Mesenchymal stem cell (in vitro differentiated cells and primary cell): ENCODE results near the gene IDI1.

Source experiments
- DNase-seq: peaks from one replicate; pipeline ENCODE4 v3.0.0-alpha.2; 2013
- H2AFZ ChIP-seq: one replicate; pipeline ENCODE4 v1.6.1; 2013; ENCODE audit warnings: low read depth, mild to moderate bottlenecking, control low read depth, inconsistent platforms, low read length, moderate library complexity
- H2AK5ac ChIP-seq: 2 replicates; pipeline ENCODE4 v1.6.1; 2013; ENCODE audit warnings: low read length, moderate library complexity, mild to moderate bottlenecking, inconsistent platforms; ENCODE audit not compliant: severe bottlenecking
- H2BK120ac ChIP-seq: one replicate; pipeline ENCODE4 v1.6.1; 2013; ENCODE audit warnings: low read depth, mild to moderate bottlenecking, inconsistent platforms, low read length, moderate library complexity
- H2BK12ac ChIP-seq, 2 experiments: one replicate each; pipeline ENCODE4 v1.6.1; 2013; ENCODE audit warnings: inconsistent platforms in 2 of 2, low read length in 2 of 2, mild to moderate bottlenecking in 2 of 2, moderate library complexity in 2 of 2, control low read depth in 1 of 2
- H2BK15ac ChIP-seq: one replicate; pipeline ENCODE4 v1.6.1; 2013; ENCODE audit warnings: mild to moderate bottlenecking, low read depth, inconsistent platforms; ENCODE audit not compliant: poor library complexity, severe bottlenecking
- H2BK5ac ChIP-seq: 2 replicates; pipeline ENCODE4 v1.6.1; 2013; ENCODE audit warnings: low read depth, mild to moderate bottlenecking, low read length, control low read depth, inconsistent platforms; ENCODE audit not compliant: poor library complexity, severe bottlenecking
- H3K14ac ChIP-seq, 2 experiments: one replicate each; pipeline ENCODE4 v1.6.1; 2013; ENCODE audit warnings: inconsistent platforms in 2 of 2, low read length in 2 of 2, control low read depth in 1 of 2, mild to moderate bottlenecking in 1 of 2, moderate library complexity in 1 of 2
- H3K18ac ChIP-seq, 2 experiments: one replicate each; pipeline ENCODE4 v1.6.1; 2013; ENCODE audit warnings: inconsistent platforms in 2 of 2, low read length in 2 of 2, control low read depth in 1 of 2, low read depth in 1 of 2, mild to moderate bottlenecking in 1 of 2
- H3K23ac ChIP-seq, 2 experiments: one replicate each; pipeline ENCODE4 v1.6.1; 2013; ENCODE audit warnings: inconsistent platforms in 2 of 2, low read length in 2 of 2, mild to moderate bottlenecking in 2 of 2, moderate library complexity in 2 of 2, control low read depth in 1 of 2
- H3K27ac ChIP-seq: 2 replicates; pipeline ENCODE4 v1.5.1; 2013; ENCODE audit warnings: mild to moderate bottlenecking, moderate library complexity, low read length, control low read depth, inconsistent platforms; ENCODE audit not compliant: poor library complexity, severe bottlenecking
- H3K27me3 ChIP-seq, 2 experiments: 2 replicates each; pipeline versions ENCODE4 v1.6.1 to v1.7.0; 2013; ENCODE audit warnings: low read length in 2 of 2, mild to moderate bottlenecking in 2 of 2, moderate library complexity in 2 of 2, control low read depth in 1 of 2, inconsistent platforms in 1 of 2; ENCODE audit not compliant: control insufficient read depth in 1 of 2, insufficient read depth in 1 of 2
- H3K36me3 ChIP-seq, 2 experiments: 2 replicates each; pipeline versions ENCODE4 v1.6.1 to v1.7.0; 2013; ENCODE audit warnings: low read length in 2 of 2, control low read depth in 1 of 2, inconsistent platforms in 1 of 2, low read depth in 1 of 2, mild to moderate bottlenecking in 1 of 2; ENCODE audit not compliant: insufficient read depth in 2 of 2, control insufficient read depth in 1 of 2
- H3K4ac ChIP-seq, 2 experiments: one replicate each; pipeline ENCODE4 v1.6.1; 2013; ENCODE audit warnings: inconsistent platforms in 2 of 2, low read length in 2 of 2, mild to moderate bottlenecking in 2 of 2, moderate library complexity in 2 of 2, control low read depth in 1 of 2, low read depth in 1 of 2
- H3K4me1 ChIP-seq: 2 replicates; pipeline ENCODE4 v1.6.1; 2013; ENCODE audit warnings: low read depth, low read length, control low read depth; ENCODE audit not compliant: control insufficient read depth, insufficient read depth
- H3K4me2 ChIP-seq: 2 replicates; pipeline ENCODE4 v1.6.1; 2013; ENCODE audit warnings: low read length, mild to moderate bottlenecking, inconsistent platforms; ENCODE audit not compliant: poor library complexity, severe bottlenecking
- H3K4me3 ChIP-seq, 2 experiments: 2 replicates each; pipeline versions ENCODE4 v1.5.1 to v1.7.0; 2013; ENCODE audit warnings: low read length in 2 of 2, mild to moderate bottlenecking in 2 of 2, control low read depth in 1 of 2, low read depth in 1 of 2; ENCODE audit not compliant: insufficient read depth in 1 of 2
- H3K79me1 ChIP-seq: replicated peaks from 2 replicates; pipeline ENCODE4 v1.6.1; 2013; ENCODE audit warnings: mild to moderate bottlenecking, control low read depth, low read length, inconsistent platforms; ENCODE audit not compliant: poor library complexity, severe bottlenecking
- H3K9ac ChIP-seq: 2 replicates; pipeline ENCODE4 v1.7.0; 2013; ENCODE audit warnings: mild to moderate bottlenecking, low read length, moderate library complexity
- H3K9me3 ChIP-seq: 2 replicates; pipeline ENCODE4 v1.7.0; 2013; ENCODE audit warnings: mild to moderate bottlenecking, low read length; ENCODE audit not compliant: control insufficient read depth
- H4K8ac ChIP-seq: one replicate; pipeline ENCODE4 v1.6.1; 2013; ENCODE audit warnings: inconsistent platforms, mild to moderate bottlenecking, low read length, moderate library complexity
- H4K91ac ChIP-seq: one replicate; pipeline ENCODE4 v1.6.1; 2013; ENCODE audit warnings: mild to moderate bottlenecking, low read length, inconsistent platforms
- WGBS: methylation state at CpG from one replicate; pipeline ENCODE4 v1.1.7; 2013; ENCODE audit warnings: mixed read lengths; 5-methylcytosine and 5-hydroxymethylcytosine counted together

IDI1 gene

DNA sequence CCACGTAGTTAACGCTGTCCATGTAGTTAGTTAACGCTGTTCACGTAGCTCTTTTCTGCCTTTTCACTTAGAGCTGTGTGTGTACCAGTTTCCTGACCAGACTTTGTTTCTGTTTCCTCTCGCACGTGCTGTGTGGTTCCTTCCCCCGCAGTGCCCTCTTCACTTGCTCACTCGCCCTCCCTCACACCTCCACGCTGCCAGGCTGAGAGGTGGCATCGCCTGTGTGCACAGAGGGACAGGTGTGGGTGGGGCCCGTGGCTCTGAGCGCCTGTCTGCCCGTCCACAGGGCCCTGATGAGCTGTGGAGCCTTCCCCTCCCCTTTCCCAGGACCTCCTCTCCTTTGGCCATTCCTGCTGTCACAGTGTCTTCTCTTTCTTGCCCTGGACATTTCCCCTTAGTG, 37.9 kb upstream of the IDI1 start:
- no peak overlapping the region for H3K4me3 ChIP-seq
- H3K18ac ChIP-seq: no peak overlapping the region
- peaks cover 64 to 97% of the 10 kb centered on the region in 2 experiments for H3K36me3 ChIP-seq
- H3K23ac ChIP-seq: no peak overlapping the region
- no peak overlapping the region for H2AFZ ChIP-seq
- H3K79me1 ChIP-seq: peaks cover 40% of the 10 kb centered on the region
- H3K14ac ChIP-seq: no peak overlapping the region
- H2BK120ac ChIP-seq: no peak overlapping the region
- H4K91ac ChIP-seq: no peak overlapping the region
- H2BK12ac ChIP-seq: no peak overlapping the region
- H4K8ac ChIP-seq: no peak overlapping the region
- H3K4me2 ChIP-seq: no peak overlapping the region
- no peak overlapping the region for H2BK15ac ChIP-seq
- H2AK5ac ChIP-seq: no peak overlapping the region
- no peak overlapping the region for H3K9ac ChIP-seq
- DNase-seq: no peak
- no peaks in the 10 kb centered on the region for H3K27me3 ChIP-seq
- peaks cover 2% of the 10 kb centered on the region for H3K4me1 ChIP-seq
- H3K27ac ChIP-seq: no peak overlapping the region
- no peak overlapping the region for H2BK5ac ChIP-seq
- WGBS: 95% methylated on average over 13 of the region's 13 CpGs
- H3K9me3 ChIP-seq: no peaks in the 10 kb centered on the region
- no peak overlapping the region for H3K4ac ChIP-seq

DNA sequence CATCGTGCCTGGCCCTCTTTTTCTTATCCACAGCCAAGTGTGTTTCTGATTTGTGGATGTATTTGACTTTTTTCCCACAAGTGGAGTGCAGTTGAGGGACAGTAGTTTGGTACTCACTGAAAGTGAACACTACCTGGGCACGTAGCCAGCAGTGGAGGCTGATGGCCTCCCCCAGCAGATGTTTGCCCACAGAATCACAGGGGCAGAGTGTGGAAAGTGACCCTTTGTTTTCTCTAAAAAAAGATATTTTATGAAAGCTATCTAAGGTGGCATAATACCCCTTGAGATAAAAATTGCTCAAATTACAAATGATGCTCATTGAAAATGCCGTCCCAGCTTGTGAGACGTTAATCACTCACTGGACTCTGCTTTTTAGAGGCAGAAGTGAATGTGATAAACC, 36.3 kb upstream of the IDI1 start:
- Histone ChIP-seq H3K27me3 (no peaks in the 10 kb centered on the region), H3K79me1 (peaks cover 30% of the 10 kb centered on the region), H4K91ac (no peak overlapping the region), H3K27ac (no peak overlapping the region), H3K23ac (no peak overlapping the region), H2BK120ac (no peak overlapping the region), H3K4me1 (peaks cover 2% of the 10 kb centered on the region), H3K14ac (no peak overlapping the region), H2BK5ac (no peak overlapping the region), H3K4me3 (no peak overlapping the region), H2AFZ (no peak overlapping the region), H3K9ac (no peak overlapping the region), H3K9me3 (no peaks in the 10 kb centered on the region), H2AK5ac (no peak overlapping the region), H2BK15ac (no peak overlapping the region), H3K18ac (no peak overlapping the region), H3K36me3 (peaks cover 57 to 98% of the 10 kb centered on the region in 2 experiments), H2BK12ac (no peak overlapping the region), H3K4ac (no peak overlapping the region), H4K8ac (no peak overlapping the region), H3K4me2 (no peak overlapping the region)
- no peak for DNase-seq
- over 99% methylated on average over 4 of the region's 4 CpGs for WGBS

DNA sequence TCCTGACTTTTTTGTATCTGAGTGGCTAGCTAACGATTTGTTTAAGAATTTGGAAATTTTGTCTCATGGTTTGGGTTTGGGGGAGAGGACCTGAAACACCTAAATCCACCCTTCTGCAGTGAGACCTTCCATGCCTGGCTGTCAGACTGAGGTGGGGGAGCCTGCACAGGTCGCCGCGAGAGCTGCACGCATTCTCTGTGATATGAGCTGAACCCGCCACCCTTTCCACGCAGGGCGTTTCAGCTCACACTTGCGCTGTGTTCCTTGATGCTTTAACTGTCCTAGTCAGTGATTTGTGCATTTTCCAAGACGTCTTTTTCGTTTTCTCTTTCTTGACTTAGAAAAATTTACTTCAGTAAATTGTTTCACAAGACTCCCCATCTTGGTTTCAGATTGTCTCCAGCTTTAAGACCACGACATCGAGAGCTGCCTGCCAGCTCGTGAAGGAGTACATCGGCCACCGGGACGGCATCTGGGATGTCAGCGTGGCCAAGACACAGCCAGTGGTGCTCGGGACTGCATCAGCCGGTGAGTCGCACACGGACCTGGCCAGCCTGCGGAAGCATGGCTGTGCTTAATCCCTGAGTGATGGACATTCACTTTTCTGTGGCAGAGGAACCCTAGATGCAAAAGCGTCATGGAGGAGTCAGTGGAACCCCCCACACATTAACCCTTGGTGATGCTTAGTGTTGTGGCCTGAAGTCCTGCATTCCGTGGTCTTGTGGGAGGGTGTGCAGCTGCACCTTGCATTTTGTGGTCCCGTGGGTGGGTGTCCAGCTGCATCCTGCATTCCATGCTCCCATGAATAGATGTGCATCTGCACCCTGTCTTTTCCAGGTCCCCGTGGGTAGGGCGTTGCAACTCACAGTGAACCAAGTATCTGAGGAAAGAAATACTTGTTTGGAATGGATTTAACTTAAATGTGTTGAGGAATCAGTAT, 35.4 kb upstream of the IDI1 start:
- Histone ChIP-seq H4K8ac (no peak overlapping the region), H3K79me1 (peaks cover 27% of the 10 kb centered on the region), H2AFZ (no peak overlapping the region), H3K14ac (no peak overlapping the region), H3K9me3 (no peaks in the 10 kb centered on the region), H3K4me1 (peaks cover 2% of the 10 kb centered on the region), H3K4me3 (no peak overlapping the region), H3K4ac (no peak overlapping the region), H3K36me3 (peaks cover 55 to 98% of the 10 kb centered on the region in 2 experiments), H2BK5ac (no peak overlapping the region), H2BK12ac (no peak overlapping the region), H3K27me3 (no peaks in the 10 kb centered on the region), H3K4me2 (no peak overlapping the region), H2BK120ac (no peak overlapping the region), H3K27ac (no peak overlapping the region), H3K23ac (no peak overlapping the region), H2BK15ac (no peak overlapping the region), H3K18ac (no peak overlapping the region), H4K91ac (no peak overlapping the region), H2AK5ac (no peak overlapping the region), H3K9ac (no peak overlapping the region)
- DNase-seq: no peak
- WGBS: 97% methylated on average over 28 of the region's 28 CpGs

DNA sequence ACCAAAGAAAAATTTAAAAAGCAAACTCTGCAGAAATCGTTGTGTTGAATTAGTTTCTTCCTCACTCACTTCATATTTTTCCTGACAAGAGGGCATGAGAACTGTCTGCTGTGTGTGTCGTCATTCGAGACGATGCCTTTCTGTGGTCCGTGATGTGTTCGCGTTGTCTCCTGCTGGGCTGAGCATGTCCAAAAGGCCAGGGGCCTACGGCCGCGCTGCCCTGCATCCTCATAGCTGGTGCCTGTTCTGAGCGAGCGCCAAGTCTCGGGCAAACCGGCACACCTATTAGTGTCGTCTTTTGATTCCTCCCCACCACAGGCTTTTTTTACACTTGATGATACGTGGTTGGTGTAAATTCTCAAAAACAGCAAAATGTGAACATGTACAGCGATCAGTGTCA, 34.7 kb upstream of the IDI1 start:
- H4K91ac ChIP-seq: no peak overlapping the region
- peaks cover 2% of the 10 kb centered on the region for H3K4me1 ChIP-seq
- H2AK5ac ChIP-seq: no peak overlapping the region
- H3K9me3 ChIP-seq: no peaks in the 10 kb centered on the region
- no peak overlapping the region for H3K4ac ChIP-seq
- no peak overlapping the region for H3K18ac ChIP-seq
- no peak overlapping the region for H2BK15ac ChIP-seq
- H3K4me2 ChIP-seq: no peak overlapping the region
- no peak overlapping the region for H3K27ac ChIP-seq
- H3K79me1 ChIP-seq: peaks cover 21% of the 10 kb centered on the region
- 98% methylated on average over 17 of the region's 17 CpGs for WGBS
- H3K4me3 ChIP-seq: no peak overlapping the region
- H2BK120ac ChIP-seq: no peak overlapping the region
- H3K36me3 ChIP-seq: peaks cover 49 to 96% of the 10 kb centered on the region in 2 experiments
- H3K9ac ChIP-seq: no peak overlapping the region
- no peak overlapping the region for H2BK12ac ChIP-seq
- DNase-seq: no peak
- H3K23ac ChIP-seq: no peak overlapping the region
- no peak overlapping the region for H2AFZ ChIP-seq
- no peak overlapping the region for H4K8ac ChIP-seq
- no peaks in the 10 kb centered on the region for H3K27me3 ChIP-seq
- no peak overlapping the region for H2BK5ac ChIP-seq
- H3K14ac ChIP-seq: no peak overlapping the region
